ENCODE results near the gene GPR62. TPM values are rescaled to one million over a fixed set of nuclear protein-coding genes. Genes with fewer than 3 reads are reported as not detected.

Gene GPR62
- total RNA-seq, 1 experiment from 2014 or later = not detected

- Mint-ChIP-seq H3K27ac (ENCODE audit: low read depth, unreplicated experiment) (peak overlapping the region; percentile 95), H3K9me3 (ENCODE audit: unreplicated experiment) (no peaks in the 10 kb centered on the region), H3K27me3 (ENCODE audit: insufficient read depth, unreplicated experiment) (no peaks in the 10 kb centered on the region), H3K36me3 (ENCODE audit: insufficient read depth, unreplicated experiment) (peaks cover 48% of the 10 kb centered on the region), H3K4me3 (ENCODE audit: unreplicated experiment) (peak overlapping the region; percentile 92), H3K4me1 (ENCODE audit: insufficient read depth, unreplicated experiment) (peaks cover 16% of the 10 kb centered on the region)
- BruUV-seq (replicated peaks) = TSS peak; percentile 58
- CTCF ChIA-PET = interaction anchor here (0.5 to 2.6 kb wide), 22 partner anchors 9 to 1574 kb away, joined by 3 to 49 read pairs (median 3); partner anchors contain the start of genes ABHD14A and ABHD14B
- DNase-seq (ENCODE audit: unreplicated experiment) = peak; percentile 39
- POLR2A ChIA-PET = interaction anchor here (0.6 to 5.8 kb wide), 25 partner anchors 8 to 1467 kb away, joined by 3 to 127 read pairs (median 4); partner anchors contain the start of genes ABHD14A, ABHD14B, ACY1 and DCAF1
- TF ChIP-seq, protein P1, sequence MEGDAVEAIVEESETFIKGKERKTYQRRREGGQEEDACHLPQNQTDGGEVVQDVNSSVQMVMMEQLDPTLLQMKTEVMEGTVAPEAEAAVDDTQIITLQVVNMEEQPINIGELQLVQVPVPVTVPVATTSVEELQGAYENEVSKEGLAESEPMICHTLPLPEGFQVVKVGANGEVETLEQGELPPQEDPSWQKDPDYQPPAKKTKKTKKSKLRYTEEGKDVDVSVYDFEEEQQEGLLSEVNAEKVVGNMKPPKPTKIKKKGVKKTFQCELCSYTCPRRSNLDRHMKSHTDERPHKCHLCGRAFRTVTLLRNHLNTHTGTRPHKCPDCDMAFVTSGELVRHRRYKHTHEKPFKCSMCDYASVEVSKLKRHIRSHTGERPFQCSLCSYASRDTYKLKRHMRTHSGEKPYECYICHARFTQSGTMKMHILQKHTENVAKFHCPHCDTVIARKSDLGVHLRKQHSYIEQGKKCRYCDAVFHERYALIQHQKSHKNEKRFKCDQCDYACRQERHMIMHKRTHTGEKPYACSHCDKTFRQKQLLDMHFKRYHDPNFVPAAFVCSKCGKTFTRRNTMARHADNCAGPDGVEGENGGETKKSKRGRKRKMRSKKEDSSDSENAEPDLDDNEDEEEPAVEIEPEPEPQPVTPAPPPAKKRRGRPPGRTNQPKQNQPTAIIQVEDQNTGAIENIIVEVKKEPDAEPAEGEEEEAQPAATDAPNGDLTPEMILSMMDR (IDR thresholded peaks at IDR 0.05; ENCODE audit: unreplicated experiment) = no peak
- intact Hi-C loops (cut with micrococcal nuclease) = loop anchor here (5.0 kb wide), 1 partner anchor 181 kb away; no protein-coding TSS in a partner anchor
These were observed 14.3 kb upstream of the GPR62 start for GRCh38 chr3:51940648-51941462.

DNA sequence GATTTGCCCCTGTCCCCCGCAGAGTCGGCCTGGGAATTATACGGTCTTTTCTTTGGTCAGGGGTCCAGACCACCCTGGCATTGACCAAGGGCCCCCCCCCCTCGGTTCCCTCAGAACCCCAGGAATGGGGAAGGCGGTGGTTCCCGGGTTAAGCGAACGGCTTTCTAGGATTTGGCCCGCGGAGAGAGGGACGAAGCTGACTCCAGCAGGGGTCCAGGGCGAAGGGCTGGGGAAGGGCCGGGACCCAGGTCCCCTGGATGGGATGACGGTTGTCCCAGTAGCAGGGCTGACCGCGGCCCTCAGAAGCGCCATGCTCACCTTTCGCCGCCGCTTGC lies 13.8 kb upstream of the GPR62 start:
- Mint-ChIP-seq H3K4me1 (ENCODE audit: insufficient read depth, unreplicated experiment) (peaks cover 16% of the 10 kb centered on the region), H3K9me3 (ENCODE audit: unreplicated experiment) (no peaks in the 10 kb centered on the region), H3K4me3 (ENCODE audit: unreplicated experiment) (peak overlapping the region; percentile 92), H3K36me3 (ENCODE audit: insufficient read depth, unreplicated experiment) (peaks cover 42% of the 10 kb centered on the region), H3K27ac (ENCODE audit: low read depth, unreplicated experiment) (peak overlapping the region; percentile 95), H3K27me3 (ENCODE audit: insufficient read depth, unreplicated experiment) (no peaks in the 10 kb centered on the region)
- ChIA-PET POLR2A (interaction anchor here (0.6 to 5.8 kb wide), 26 partner anchors 9 to 1468 kb away, joined by 3 to 127 read pairs (median 4); partner anchors contain the start of genes ABHD14A, ABHD14B, ACY1 and DCAF1), CTCF (interaction anchor here (0.5 to 2.6 kb wide), 24 partner anchors 9 to 1575 kb away, joined by 3 to 49 read pairs (median 4); partner anchors contain the start of genes ABHD14A and ABHD14B)
- intact Hi-C loops (cut with micrococcal nuclease) = loop anchor here (5.0 kb wide), 1 partner anchor 181 kb away; no protein-coding TSS in a partner anchor
- no peak for DNase-seq (ENCODE audit: unreplicated experiment)
- BruUV-seq (replicated peaks) = no TSS peak
- TF ChIP-seq, protein P1 (IDR thresholded peaks at IDR 0.05; ENCODE audit: unreplicated experiment) = no peak

- H3K36me3 Mint-ChIP-seq (ENCODE audit: insufficient read depth, unreplicated experiment) = peaks cover 36% of the 10 kb centered on the region
- ChIA-PET CTCF (interaction anchor here (0.5 to 2.6 kb wide), 35 partner anchors 8 to 1575 kb away, joined by 3 to 49 read pairs (median 4); partner anchors contain the start of genes ABHD14A, ABHD14B, ACY1 and PCBP4), POLR2A (interaction anchor here (0.6 to 5.8 kb wide), 32 partner anchors 9 to 1469 kb away, joined by 3 to 127 read pairs (median 4); partner anchors contain the start of genes ABHD14A, ABHD14B, ACY1 and DCAF1)
- H3K27ac Mint-ChIP-seq (ENCODE audit: low read depth, unreplicated experiment) = peak within 1 kb of the TSS; percentile 95
- H3K4me1 Mint-ChIP-seq (ENCODE audit: insufficient read depth, unreplicated experiment) = peaks cover 16% of the 10 kb centered on the region
- no peaks in the 10 kb centered on the region for H3K27me3 Mint-ChIP-seq (ENCODE audit: insufficient read depth, unreplicated experiment)
- intact Hi-C loops (cut with micrococcal nuclease) = loop anchor here (1.0 to 5.0 kb wide), 5 partner anchors 32 to 202 kb away; partner anchors contain the start of gene ABHD14B
- H3K4me3 Mint-ChIP-seq (ENCODE audit: unreplicated experiment) = peak within 1 kb of the TSS; percentile 92
- TSS peak; percentile 81 for BruUV-seq (replicated peaks)
- DNase-seq (ENCODE audit: unreplicated experiment) = peak; percentile 100
- TF ChIP-seq, protein P1 (IDR thresholded peaks at IDR 0.05; ENCODE audit: unreplicated experiment) = peak; percentile 96
- H3K9me3 Mint-ChIP-seq (ENCODE audit: unreplicated experiment) = no peaks in the 10 kb centered on the region
These were observed 13.2 kb upstream of the GPR62 start, which contains the start of the genes PARP3 and RRP9 for GRCh38 chr3:51941798-51942602. Gene PARP3 (plus strand): TSS chr3:51942363. CDS start chr3:51943356, 993 bp downstream. Gene RRP9 (minus strand): TSS chr3:51941904. CDS start chr3:51941867, 37 bp downstream.

Data from MCF 10A (cell line).